Liver (tissue), 9 donors: ENCODE data around the gene CCL25. TPM values are rescaled to one million over a fixed set of nuclear protein-coding genes. Genes with fewer than 3 reads are reported as not detected.
"Not testable (repeated sequence)": the region's sequence is repeated elsewhere in the genome, so short reads cannot be mapped to it uniquely, and the experiment has no call there.

Source experiments
- DNase-seq: peaks from one replicate; pipeline ENCODE4 v3.0.0-alpha.2; 2017; ENCODE audit warnings: low spot score
- H3K27ac ChIP-seq, 2 donors: one replicate each; pipeline ENCODE4 v1.7.0; 2013; ENCODE audit warnings: inconsistent platforms in 2 of 2, low read length in 2 of 2, control low read depth in 1 of 2, low read depth in 1 of 2, mild to moderate bottlenecking in 1 of 2
- H3K27me3 ChIP-seq, 4 donors: one replicate each; pipeline versions ENCODE4 v1.6.1 to v1.7.0; 2013; ENCODE audit warnings: low read length in 3 of 4, inconsistent platforms in 1 of 4, mild to moderate bottlenecking in 1 of 4, moderate library complexity in 1 of 4; ENCODE audit not compliant: control insufficient read depth in 4 of 4, insufficient read depth in 4 of 4
- H3K36me3 ChIP-seq, 4 donors: one replicate each; pipeline versions ENCODE4 v1.6.1 to v1.7.0; 2013; ENCODE audit warnings: low read length in 3 of 4, mild to moderate bottlenecking in 3 of 4, low read depth in 1 of 4, moderate library complexity in 1 of 4; ENCODE audit not compliant: control insufficient read depth in 4 of 4, insufficient read depth in 3 of 4
- H3K4me1 ChIP-seq, 4 donors: one replicate each; pipeline versions ENCODE4 v1.6.1 to v1.7.0; 2013; ENCODE audit warnings: low read length in 3 of 4, mild to moderate bottlenecking in 3 of 4, moderate library complexity in 1 of 4; ENCODE audit not compliant: control insufficient read depth in 4 of 4, insufficient read depth in 4 of 4
- H3K4me3 ChIP-seq, 3 donors: one replicate each; pipeline versions ENCODE4 v1.6.1 to v1.7.0; 2013; ENCODE audit warnings: low read length in 3 of 3, control low read depth in 1 of 3, low read depth in 1 of 3, mild to moderate bottlenecking in 1 of 3
- H3K9ac ChIP-seq, 2 donors: one replicate each; pipeline ENCODE4 v1.7.0; 2013; ENCODE audit warnings: low read length in 2 of 2, mild to moderate bottlenecking in 2 of 2, moderate library complexity in 2 of 2, control low read depth in 1 of 2, low read depth in 1 of 2
- H3K9me3 ChIP-seq, 4 donors: one replicate each; pipeline versions ENCODE4 v1.6.1 to v1.7.0; 2013; ENCODE audit warnings: low read length in 3 of 4; ENCODE audit not compliant: control insufficient read depth in 4 of 4
- ATF3 ChIP-seq: IDR thresholded peaks from 2 replicates; pipeline ENCODE4 v1.6.1; 2016; ENCODE audit warnings: antibody characterized with exemption
- GABPA ChIP-seq, 2 donors: IDR thresholded peaks in 1 of 2; conservative IDR thresholded peaks in 1 of 2; 2 replicates each; pipeline ENCODE4 v1.6.1; 2016; ENCODE audit warnings: antibody characterized with exemption in 2 of 2, mild to moderate bottlenecking in 1 of 2, moderate library complexity in 1 of 2
- HNF4A ChIP-seq, 2 donors: conservative IDR thresholded peaks; 2 replicates each; pipeline ENCODE4 v1.6.1; 2016; ENCODE audit warnings: antibody characterized with exemption in 2 of 2, mild to moderate bottlenecking in 2 of 2
- HNF4G ChIP-seq: IDR thresholded peaks from 2 replicates; pipeline ENCODE4 v1.6.1; 2016; ENCODE audit warnings: antibody characterized with exemption
- MAX ChIP-seq: IDR thresholded peaks from 2 replicates; pipeline ENCODE4 v1.6.1; 2016; ENCODE audit warnings: antibody characterized with exemption
- RXRA ChIP-seq, 2 donors: IDR thresholded peaks; 2 replicates each; pipeline ENCODE4 v1.6.1; 2017 to 2018; ENCODE audit warnings: antibody characterized with exemption in 2 of 2, mild to moderate bottlenecking in 1 of 2
- TAF1 ChIP-seq: conservative IDR thresholded peaks from 2 replicates; pipeline ENCODE4 v1.6.1; 2016; ENCODE audit warnings: antibody characterized with exemption, mild to moderate bottlenecking
- YY1 ChIP-seq: IDR thresholded peaks from 2 replicates; pipeline ENCODE4 v1.6.1; 2016; ENCODE audit warnings: antibody characterized with exemption, mild to moderate bottlenecking
- WGBS: extraction: QIAGEN DNeasy Blood & Tissue Kit; methylation state at CpG from one replicate; pipeline ENCODE4 v1.1.7; 2013; 5-methylcytosine and 5-hydroxymethylcytosine counted together
- polyA plus RNA-seq, 2 donors: library from polyadenylated mRNA; stranded (reverse) in 1 of 2; unstranded in 1 of 2; fragments of 200-250 nt in 1 of 2; fragments of >200 nt in 1 of 2; fragmentation: Nextera tagmentation in 1 of 2; extraction: Ambion mirVana in 1 of 2; gene quantifications; one replicate each; pipeline versions ENCODE4 v1.2.1 to v1.2.3, GENCODE V29; 2013 to 2015
- total RNA-seq, 2 donors: library from RNA; depleted of rRNA; stranded (reverse); fragments of >200 nt; gene quantifications; one replicate each; pipeline ENCODE4 v1.2.3, GENCODE V29; 2014
- donor health status: healthy.
- donor health status: healthy.
- donor health status: healthy.
- donor health status: healthy.
- donor health status: healthy.

CCL25 gene
- total and polyA plus RNA-seq, 4 donors: not detected

GRCh38 chr19:8028951-8029491 lies 23.5 kb upstream of the CCL25 start:
- Histone ChIP-seq H3K36me3 (no peaks in the 10 kb centered on the region), H3K27ac (no peak overlapping the region), H3K9me3 (no peaks in the 10 kb centered on the region), H3K4me1 (peaks cover 0 to 3% (median 0%) of the 10 kb centered on the region in 4 donors), H3K27me3 (no peaks in the 10 kb centered on the region), H3K4me3 (no peak overlapping the region), H3K9ac (no peak overlapping the region)
- TF ChIP-seq YY1 (no peak), RXRA (IDR thresholded peaks at IDR 0.05) (no peak), MAX (no peak), GABPA (IDR thresholded peaks at IDR 0.05 in 1 of 2, conservative IDR thresholded peaks at IDR 0.05 in 1 of 2) (no peak), HNF4A (conservative IDR thresholded peaks at IDR 0.05) (no peak), ATF3 (no peak)
- DNase-seq: no peak
- WGBS: 69% methylated on average over 12 of the region's 12 CpGs

- H3K36me3 ChIP-seq: no peaks in the 10 kb centered on the region
- no peaks in the 10 kb centered on the region for H3K9me3 ChIP-seq
- 94% methylated on average over 8 of the region's 8 CpGs for WGBS
- no peaks in the 10 kb centered on the region for H3K27me3 ChIP-seq
- DNase-seq: no peak
- H3K27ac ChIP-seq: no peak overlapping the region
- no peak overlapping the region for H3K9ac ChIP-seq
- H3K4me3 ChIP-seq: no peak overlapping the region
- H3K4me1 ChIP-seq: no peaks in the 10 kb centered on the region
- TF ChIP-seq TAF1: no peak
Observed at GRCh38 chr19:8030960-8031359, 21.6 kb upstream of the CCL25 start.

- not testable (repeated sequence) for H3K9ac ChIP-seq, H3K4me1 ChIP-seq, H3K4me3 ChIP-seq, H3K27me3 ChIP-seq, H3K9me3 ChIP-seq, H3K27ac ChIP-seq, H3K36me3 ChIP-seq
- 83% methylated on average over 22 of the region's 22 CpGs for WGBS
- peak; percentile 64 for DNase-seq
Observed at GRCh38 chr19:8033287-8034177, 19.0 kb upstream of the CCL25 start.

GRCh38 chr19:8034178-8034525 lies 18.4 kb upstream of the CCL25 start:
- no peak overlapping the region for H3K27ac ChIP-seq

More at GRCh38 chr19:8034178-8034525, 18.4 kb upstream of the CCL25 start:
- WGBS: 93% methylated on average over 6 of the region's 6 CpGs
- Histone ChIP-seq H3K9me3 (no peaks in the 10 kb centered on the region), H3K4me3 (no peak overlapping the region), H3K27me3 (no peaks in the 10 kb centered on the region), H3K4me1 (no peaks in the 10 kb centered on the region), H3K9ac (no peak overlapping the region), H3K36me3 (no peaks in the 10 kb centered on the region)
- DNase-seq: no peak
- no peak for TF ChIP-seq HNF4A (conservative IDR thresholded peaks at IDR 0.05)
- TF ChIP-seq ATF3: no peak
- TF ChIP-seq HNF4G: no peak
